GM19035 (cell line): ENCODE measurements around the gene PSMB10.
A peak's percentile ranks its signal among the peaks of the same experiment; 100 is the strongest.
"Not testable (repeated sequence)": the region's sequence is repeated elsewhere in the genome, so short reads cannot be mapped to it uniquely, and the experiment has no call there.

Experiments
- ATAC-seq: cut with Tn5 transposase; IDR thresholded peaks from one replicate; pipeline ENCODE4 v1.9.1; 2021; ENCODE audit not compliant: unreplicated experiment

PSMB10 gene

DNA sequence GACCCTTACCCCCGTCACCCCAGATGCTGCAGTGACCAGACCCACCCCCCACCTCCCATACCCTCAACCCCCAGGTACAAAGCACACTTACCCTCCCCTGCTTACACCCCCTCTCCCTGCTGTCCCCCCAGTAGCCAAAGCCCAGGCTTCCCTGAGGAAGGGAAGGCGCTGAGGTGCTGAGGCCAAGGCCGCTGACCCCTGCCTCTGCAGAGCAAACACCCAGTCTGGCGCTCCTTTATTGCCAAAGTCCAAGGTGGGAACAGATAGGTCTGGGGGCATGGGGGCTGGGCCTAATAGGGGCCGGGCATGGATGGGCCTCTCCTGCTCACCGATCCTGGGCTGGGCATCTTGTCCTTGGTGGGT lies 6.6 kb upstream of the PSMB10 start:
- no peak for ATAC-seq

DNA sequence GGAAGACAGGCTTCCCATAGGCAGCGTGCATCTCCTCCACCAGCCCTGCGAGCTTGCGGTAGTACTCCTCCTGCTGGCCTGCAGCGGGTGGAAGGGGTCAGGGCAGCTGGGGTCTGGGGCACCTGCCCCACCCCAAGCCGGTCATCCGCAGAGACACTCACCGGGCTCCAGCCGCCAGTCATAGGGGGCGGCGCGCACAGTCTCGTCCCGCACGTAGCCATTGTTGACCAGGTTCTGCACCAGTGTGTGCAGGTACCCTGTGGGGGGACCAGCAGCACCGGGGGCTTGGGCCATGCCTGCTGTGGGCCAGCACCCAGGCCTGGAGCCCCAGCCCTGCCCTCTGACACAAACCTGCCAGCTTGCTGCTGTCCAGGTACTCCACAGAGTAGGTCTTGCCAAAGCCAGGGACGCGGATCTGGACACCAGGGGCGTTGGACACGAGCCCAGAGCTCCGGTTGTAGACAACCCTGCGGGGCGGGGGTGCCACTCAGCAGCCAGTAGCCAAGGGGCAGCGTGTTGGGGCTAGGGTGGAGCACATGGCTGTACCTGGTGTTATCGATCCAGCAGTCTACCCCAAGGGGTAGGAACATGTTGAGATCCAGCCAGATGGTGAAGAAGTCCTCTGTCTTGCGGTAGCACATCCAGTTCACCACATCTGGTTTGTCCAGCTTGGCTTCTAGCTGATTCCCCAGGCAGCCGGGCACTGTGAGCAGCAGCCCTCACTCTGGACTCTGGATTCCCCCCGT lies 6.0 kb upstream of the PSMB10 start:
- no peak for ATAC-seq

DNA sequence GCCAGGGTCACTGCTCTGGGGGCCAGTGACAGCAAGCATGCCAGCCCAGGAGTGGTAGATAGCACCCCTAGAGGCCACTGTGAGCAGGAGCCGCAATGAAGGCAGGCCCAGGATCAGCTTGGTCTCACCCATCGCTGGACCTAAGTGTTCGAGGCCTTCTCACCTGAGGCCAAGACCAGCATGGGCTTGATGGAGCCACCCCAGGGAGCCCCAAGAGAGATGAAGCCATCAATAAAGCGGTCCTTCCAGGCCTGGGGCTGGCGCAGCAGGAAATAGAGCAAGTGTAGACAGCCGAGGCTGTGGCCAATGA lies 5.5 kb upstream of the PSMB10 start:
- ATAC-seq, result no peak

DNA sequence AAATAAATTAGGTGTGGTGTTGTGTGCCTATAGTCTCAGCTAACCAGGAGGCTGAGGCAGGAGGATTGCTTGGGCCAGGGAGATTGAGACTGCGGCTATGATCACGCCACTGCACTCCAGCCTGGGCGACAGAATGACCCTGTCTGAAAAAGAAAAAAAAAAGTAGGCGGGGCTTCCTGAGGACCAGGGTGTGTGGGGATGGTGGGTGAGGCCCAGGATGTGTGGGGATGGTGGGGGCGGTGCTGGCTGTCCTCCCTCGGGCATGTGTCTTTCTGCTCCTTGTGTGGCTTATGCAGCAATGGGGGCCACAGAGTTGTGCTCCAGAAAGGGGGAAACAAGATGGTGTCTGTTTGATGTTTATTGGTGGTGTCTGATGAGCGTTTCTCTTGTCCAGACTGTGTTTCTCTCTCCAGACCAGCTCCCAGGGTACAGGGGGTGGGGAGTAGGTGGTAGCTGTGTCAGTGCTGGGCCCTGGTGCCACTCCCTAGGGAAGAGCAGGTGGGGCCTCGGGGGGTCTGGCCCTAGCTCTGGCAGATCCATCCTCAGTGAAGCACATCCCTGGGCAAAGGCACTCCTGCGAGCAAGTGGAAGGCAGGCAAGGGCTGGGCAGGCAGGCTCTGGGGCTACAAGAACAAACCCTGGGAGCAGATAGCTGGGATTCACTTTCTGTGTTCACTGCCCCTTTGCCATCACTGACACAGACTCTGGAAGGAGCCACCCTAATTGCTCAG lies 5.0 kb upstream of the PSMB10 start:
- no peak for ATAC-seq

DNA sequence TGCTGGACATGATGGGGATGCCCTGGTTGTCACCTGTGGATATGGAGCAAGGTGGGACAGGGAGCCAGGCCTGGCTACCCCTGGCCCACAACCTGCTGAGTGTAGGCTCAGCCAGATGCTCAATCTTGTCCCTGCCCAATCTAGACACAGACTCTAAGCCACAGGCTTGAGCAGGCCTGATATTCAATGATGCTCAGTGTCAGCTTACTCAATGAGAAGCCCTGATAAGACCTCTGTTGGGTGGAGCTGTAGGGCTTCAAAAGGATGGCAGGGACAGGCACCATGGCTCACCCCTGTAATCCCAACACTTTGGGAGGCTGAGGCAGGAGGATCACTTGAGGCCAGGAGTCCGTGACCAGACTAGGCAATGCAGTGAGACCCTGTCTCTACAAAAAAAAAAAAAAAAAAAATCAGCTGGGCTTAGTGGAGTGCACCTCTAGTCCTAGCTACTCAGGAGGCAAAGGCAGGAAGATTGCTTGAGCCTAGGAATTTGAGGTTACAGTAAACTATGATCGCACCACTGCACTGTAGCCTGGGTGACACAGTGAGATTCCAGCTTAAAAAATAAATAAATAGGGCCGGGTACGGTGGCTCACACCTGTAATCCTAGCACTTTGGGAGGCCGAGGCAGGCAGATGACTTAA lies 3.9 kb upstream of the PSMB10 start:
- no peak for ATAC-seq

DNA sequence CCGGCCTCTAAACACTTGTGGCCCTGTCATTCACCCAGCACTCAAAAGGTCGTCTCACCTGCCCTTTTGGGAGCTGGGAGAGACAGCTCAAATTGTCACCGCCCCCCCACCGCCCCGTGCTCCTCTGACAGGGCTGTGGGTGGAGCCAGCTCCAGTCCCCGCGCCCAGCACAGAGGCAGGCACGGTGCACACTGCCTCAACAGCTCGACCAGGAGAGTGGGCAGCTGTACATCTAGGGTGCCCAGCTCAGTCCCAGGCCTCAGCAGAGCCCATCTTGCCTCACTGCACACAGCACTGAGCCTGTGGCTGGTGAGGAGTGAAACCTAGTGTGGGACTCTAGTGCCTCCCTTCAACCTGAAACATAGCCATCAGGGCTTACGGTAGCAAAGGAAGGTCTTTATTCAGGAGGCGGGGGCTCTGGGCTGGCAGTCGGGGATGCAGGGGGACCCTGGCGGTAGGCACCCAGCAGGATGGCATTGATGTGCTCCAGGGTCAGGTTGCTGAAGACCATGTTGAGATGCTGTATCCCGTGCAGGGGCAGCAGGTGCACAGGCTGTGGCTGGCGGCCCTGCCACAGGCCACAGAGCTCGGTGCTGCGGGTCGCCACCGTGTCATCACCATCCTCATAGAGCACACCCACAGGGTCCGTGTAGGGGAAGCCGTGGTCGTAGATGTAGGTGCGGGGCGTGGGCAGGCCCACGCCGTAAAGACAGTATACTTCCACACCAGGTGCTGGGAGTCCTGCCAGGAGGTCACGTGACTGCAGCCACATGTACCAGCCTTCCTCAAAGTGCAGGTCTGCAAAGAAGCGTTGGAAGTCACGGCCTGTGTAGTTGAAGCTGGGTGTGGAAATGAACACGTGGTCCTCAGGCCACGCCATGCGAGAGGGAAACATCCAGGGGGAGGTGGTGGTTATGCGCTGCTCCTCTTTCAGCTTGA lies 3.1 kb upstream of the PSMB10 start:
- no peak for ATAC-seq

DNA sequence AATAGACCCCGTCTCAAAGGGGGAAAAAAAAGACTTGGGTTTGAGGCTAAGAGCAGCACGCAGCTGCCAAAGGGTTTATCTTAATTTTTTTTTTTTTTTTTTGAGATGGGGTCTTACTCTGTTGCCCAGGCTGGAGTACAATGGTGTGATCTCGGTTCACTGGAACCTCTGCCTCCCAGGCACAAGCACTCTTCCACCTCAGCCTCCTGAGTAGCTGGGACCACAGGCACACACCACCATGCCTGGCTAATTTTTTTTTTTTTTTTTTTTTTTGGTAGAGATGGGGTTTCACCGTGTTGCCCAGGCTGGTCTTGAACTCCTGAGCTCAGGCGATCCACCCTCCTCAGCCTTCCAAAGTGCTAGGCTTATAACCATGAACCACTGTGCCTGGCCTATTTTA lies 1.1 kb upstream of the PSMB10 start:
- ATAC-seq, result not testable (repeated sequence)

DNA sequence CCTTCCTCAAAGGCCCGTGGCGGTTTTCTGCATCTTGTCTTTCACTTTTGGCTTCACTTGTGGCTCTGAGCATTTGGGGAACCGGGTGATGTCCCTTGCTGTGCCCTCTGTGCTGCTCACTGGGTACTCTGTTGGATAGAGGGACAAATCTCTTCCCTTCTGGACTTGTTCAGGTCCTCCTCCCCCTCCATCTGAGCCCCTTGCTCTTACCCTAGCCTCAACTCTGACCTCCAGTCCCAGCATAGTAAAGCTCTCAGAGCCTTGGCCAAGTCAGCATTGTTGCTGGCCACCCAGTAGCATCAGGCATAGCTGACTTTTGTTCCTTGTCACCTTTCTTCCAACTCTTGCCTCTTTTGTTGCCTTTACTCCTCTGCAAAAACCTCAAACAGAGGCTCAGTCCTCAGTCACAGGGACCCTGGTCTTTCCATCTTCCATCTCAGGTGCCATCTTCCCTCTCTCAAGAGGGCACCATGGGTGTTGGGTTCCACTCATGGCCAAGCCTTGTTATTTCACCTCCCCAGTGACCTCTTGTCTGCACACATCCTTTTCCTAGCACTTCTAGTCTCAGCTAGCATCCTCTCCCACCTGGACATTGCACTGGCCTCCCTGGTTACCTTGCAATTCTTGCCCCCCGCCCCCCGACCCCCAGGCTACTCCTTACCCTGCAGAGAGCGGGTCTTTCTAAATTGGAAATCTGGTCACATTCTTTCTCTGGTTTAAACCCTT lies 393 bp upstream of the PSMB10 start:
- ATAC-seq, result peak; percentile 53

DNA sequence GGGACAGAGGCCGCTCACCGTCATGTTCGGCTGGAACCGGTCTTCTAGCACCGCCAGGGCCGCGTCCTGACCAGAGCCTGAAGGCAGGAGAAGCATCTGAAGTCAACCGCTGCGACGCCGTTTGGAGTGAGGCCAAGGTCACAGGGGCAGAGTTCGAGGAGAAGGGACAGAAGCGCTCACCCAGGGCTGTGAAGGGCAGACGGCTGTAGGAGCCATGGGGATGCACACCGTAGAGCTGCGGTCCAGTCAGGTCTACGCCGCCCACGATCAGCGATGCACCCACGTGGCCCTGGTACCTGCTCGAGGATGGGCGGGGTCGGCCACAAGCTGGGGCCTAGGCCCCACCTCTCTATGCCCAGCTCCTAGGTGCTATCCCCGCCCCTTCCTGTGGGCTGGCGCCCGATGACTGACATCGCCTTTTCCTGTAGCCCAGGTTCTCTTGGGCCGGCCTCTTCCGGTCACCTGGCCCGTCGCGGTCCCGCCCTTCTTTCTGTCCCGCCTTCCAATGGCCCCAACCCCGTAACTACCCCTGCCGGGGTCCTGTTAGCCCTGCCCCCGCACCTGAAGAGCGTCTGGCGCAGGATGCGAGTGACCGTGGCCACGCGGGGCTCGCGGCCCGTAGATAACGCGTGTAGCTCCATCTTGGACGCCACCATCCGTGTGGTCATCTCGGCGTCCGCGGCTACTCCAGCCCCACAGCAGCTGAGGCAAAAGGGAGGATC lies 1.1 kb downstream of the PSMB10 start:
- peak; percentile 88 for ATAC-seq

DNA sequence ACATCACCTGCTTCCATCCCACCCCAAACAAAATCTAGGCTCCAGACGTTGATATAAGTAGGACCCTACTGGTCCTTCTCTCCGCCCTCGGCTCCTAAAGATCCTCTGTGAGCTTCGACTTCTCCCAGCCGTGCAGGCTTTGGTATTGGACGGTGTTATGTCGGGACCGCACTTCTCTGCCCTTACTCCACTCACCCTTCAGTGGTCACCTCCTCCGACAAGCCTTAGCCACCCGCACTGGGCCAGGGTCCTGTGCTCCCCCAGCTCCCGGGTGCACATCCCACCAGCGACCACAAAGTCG lies 1.6 kb downstream of the PSMB10 start:
- ATAC-seq, result no peak

DNA sequence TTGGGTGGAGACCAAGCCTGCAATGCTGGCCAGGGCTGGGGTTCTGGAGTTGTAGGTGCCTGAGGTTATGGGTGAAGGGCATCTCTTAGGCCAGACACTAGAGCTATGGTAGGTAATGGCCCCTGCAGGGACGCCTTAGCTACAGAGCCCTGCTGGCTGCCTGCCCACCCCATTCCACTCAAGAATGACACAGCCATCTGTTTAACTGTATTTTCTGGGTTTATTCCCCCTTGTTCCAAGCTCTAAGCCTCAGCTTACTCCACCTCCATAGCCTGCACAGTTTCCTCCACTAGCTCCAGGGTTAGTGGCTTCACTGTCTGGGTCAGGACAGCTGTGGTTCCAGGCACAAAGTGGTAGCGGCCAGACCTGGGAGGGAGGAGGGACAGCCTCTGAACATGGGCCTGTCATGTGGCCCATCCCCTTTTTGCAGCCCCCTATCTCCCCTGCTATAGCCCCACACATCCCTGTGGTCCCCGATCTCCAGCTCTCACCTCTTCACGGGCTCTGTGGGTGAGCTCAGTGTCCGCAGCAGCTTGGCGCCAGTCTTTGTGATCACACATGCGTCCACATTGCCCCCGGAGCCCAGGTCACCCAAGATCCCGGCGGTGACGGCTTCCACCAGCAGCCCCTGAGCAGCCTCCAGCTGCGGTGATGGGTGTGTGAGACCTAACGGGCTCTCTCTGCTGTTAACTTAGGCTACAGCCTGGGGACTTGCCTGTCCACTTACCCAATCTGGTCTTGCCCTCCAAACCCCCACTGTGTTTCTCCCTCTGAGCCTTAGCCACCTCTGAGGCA lies 2.1 kb downstream of the PSMB10 start:
- ATAC-seq, result no peak

DNA sequence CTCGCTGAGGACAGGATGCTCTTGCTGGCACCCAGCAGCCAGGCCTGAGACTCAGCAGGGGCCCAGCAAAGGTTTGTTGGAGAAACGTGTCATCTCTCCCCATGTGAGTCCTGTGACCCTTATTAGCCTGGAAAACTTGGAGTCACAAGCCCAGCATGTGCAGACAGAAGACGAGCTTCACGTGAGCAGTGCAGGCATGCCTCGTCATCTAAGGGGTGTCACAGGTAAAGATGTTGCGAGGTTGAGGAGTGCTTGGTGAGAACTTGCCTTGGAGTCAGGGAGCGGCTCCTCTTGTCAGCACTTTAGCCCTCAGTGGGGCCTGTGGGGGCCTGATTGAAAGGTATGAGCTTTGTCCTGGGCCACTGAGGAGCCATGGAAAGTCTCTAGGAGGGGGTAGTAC lies 2.8 kb downstream of the PSMB10 start:
- no peak for ATAC-seq

DNA sequence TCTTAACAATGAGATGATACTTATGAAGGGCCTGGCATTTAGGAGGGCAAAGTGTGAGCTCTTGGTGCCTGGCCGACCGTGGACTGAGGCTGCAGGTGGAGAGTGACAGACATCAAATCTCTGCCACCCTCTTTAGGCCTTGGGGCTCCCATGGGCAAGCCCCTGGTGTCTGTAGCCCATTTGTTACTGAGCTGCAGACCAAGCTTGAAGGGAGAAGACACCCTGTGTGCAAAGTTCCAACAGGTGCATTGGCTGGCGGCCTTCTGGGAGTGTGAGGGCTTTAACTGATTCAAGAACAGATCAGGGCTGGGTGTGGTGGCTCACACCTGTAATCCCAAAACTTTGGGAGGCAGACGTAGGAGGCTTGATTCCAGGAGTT lies 4.2 kb downstream of the PSMB10 start:
- ATAC-seq, result no peak

DNA sequence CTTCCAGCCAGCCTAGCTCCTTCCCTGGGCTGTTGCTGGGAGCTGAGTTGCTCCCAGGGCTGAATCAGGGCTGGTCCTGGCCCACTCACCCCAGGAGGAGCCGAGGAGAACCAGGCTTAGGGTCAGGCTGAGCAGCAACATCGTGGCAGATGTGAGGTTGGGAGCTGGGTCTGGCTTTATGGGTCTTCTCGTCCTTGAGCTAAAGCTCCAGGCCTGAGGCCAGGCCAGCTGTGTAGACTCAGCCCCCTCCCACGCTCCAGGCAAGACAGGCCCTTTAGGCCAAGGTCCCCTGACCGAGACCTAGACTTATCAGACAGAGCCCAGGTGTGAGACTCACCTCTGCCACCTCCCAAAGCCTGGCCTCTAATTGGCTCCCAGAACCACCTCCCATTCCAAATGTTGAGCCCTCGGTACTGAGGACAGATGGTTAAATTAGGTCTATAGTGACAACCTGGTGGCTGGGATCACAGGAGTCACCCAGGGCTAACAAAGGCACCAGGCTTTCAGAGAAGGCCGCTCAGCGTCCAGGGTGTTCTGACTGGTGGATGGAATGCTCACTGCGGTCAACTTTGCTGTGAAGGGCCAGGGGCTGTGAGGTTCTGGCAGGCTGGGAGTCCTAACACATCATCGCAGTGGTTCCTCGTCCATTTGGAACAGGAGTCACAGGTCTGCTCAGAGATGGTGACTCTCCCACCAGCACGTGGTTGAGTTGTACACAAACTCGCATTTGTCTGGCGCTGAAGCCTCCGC lies 4.8 kb downstream of the PSMB10 start, which contains the start of gene CTRL:
TSS of gene CTRL (minus strand) at position 151 of the 750 bp plus-strand sequence. CDS start at position 141, 10 bp downstream.
- no peak for ATAC-seq

DNA sequence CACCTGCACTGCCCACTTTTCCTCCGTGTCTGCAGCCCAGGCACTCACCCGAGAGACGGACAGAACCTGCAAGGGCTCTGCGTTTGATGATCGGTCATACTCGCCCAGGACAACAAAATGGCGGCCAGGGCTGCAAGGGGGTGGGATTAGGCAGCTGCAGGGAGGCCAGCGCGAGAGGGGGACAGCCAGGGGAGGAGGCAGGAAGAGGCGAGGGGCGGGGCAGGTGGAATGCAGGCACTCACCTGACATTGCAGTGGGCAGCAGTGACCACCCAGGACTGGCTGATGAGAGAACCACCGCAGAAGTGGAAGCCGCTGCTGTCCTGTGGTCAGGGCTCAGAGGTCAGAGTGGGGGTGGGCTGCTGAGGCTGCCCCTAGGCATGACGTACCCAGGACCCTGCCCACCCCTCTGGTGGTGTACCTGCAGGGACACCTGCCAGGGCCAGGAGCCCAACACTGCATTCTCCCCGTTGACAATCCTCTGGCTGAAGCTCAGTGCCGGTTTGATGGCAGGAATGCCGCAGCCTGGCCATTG lies 5.9 kb downstream of the PSMB10 start:
- ATAC-seq, result no peak

DNA sequence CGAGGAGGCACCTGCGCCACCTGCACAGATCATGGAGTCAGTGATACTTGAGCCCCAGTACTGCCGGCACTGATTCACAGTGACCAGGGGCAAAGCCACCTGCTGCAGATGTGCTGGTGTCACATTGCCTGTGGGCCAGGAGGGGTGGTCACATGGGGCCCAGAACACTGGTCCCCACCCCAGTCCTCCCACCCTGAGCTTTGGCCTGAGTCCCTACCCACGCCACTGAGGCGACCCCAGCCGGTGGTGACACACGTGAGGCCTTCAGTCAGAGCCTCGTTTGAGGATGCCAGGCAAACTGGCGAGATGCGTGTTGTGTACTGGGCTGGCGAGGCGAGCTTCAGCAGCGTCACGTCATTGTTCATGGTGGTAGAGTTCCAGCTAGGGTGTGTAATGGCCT lies 6.5 kb downstream of the PSMB10 start:
- no peak for ATAC-seq

DNA sequence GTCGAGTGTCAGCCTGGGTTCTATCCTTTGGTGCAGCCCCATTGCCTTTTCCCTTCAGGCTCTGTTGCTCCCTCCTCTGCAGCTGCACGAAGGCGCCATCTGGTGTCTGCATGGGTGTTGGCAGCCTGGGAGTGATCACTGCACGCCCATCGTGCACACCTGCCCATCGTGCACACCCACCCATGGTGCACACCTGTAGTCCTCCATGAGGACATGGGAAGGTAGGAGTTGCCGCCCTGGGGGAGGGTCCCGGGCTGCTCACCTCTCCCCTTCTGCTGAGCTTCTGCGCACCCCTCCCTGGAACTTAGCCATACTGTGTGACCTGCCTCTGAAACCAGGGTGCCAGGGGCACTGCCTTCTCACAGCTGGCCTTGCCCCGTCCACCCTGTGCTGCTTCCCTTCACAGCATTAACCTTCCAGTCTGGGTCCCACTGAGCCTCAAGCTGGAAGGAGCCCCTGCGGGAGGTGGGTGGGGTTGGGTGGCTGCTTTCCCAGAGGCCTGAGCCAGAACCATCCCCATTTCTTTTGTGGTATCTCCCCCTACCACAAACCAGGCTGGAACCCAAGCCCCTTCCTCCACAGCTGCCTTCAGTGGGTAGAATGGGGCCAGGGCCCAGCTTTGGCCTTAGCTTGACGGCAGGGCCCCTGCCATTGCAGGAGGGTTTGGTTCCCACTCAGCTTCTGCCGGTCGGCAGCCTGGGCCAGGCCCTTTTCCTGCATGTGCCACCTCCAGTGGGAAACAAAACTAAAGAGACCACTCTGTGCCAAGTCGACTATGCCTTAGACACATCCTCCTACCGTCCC lies 7.9 kb downstream of the PSMB10 start:
- ATAC-seq, result no peak

DNA sequence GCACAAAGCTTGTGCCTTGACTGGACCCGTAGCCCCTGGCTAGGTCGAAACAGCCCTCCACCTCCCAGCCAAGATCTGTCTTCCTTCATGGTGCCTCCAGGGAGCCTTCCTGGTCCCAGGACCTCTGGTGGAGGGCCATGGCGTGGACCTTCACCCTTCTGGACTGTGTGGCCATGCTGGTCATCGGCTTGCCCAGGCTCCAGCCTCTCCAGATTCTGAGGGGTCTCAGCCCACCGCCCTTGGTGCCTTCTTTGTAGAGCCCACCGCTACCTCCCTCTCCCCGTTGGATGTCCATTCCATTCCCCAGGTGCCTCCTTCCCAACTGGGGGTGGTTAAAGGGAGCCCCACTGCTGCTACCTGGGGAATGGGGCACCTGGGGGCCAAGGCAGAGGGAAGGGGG lies 8.5 kb downstream of the PSMB10 start:
- no peak for ATAC-seq
